Mucosa of rectum (tissue), 2 donors: ENCODE results near the gene WASF2.
A peak's percentile ranks its signal among the peaks of the same experiment; 100 is the strongest.

Experiments used
- H3K27ac ChIP-seq, 2 donors: one replicate each; pipeline ENCODE4 v1.7.0; 2013; ENCODE audit warnings: inconsistent platforms in 2 of 2, low read depth in 2 of 2, low read length in 2 of 2
- H3K27me3 ChIP-seq, 2 donors: one replicate each; pipeline ENCODE4 v1.7.0; 2013; ENCODE audit warnings: low read length in 2 of 2; ENCODE audit not compliant: control insufficient read depth in 2 of 2, insufficient read depth in 2 of 2
- H3K36me3 ChIP-seq, 2 donors: one replicate each; pipeline ENCODE4 v1.7.0; 2013; ENCODE audit warnings: low read length in 2 of 2; ENCODE audit not compliant: control insufficient read depth in 2 of 2, insufficient read depth in 2 of 2
- H3K4me1 ChIP-seq, 2 donors: one replicate each; pipeline ENCODE4 v1.7.0; 2013; ENCODE audit warnings: low read length in 2 of 2, mild to moderate bottlenecking in 1 of 2; ENCODE audit not compliant: control insufficient read depth in 2 of 2, insufficient read depth in 2 of 2
- H3K4me3 ChIP-seq, 2 donors: one replicate each; pipeline ENCODE4 v1.7.0; 2013; ENCODE audit warnings: low read length in 2 of 2
- H3K9ac ChIP-seq, 2 donors: one replicate each; pipeline ENCODE4 v1.7.0; 2013; ENCODE audit warnings: low read length in 2 of 2, low read depth in 1 of 2, mild to moderate bottlenecking in 1 of 2
- H3K9me3 ChIP-seq, 2 donors: one replicate each; pipeline ENCODE4 v1.7.0; 2013; ENCODE audit warnings: low read length in 2 of 2; ENCODE audit not compliant: control insufficient read depth in 2 of 2
- donor health status: healthy.
- donor health status: Normal muscosa, but diverticular disease.

Gene WASF2

DNA sequence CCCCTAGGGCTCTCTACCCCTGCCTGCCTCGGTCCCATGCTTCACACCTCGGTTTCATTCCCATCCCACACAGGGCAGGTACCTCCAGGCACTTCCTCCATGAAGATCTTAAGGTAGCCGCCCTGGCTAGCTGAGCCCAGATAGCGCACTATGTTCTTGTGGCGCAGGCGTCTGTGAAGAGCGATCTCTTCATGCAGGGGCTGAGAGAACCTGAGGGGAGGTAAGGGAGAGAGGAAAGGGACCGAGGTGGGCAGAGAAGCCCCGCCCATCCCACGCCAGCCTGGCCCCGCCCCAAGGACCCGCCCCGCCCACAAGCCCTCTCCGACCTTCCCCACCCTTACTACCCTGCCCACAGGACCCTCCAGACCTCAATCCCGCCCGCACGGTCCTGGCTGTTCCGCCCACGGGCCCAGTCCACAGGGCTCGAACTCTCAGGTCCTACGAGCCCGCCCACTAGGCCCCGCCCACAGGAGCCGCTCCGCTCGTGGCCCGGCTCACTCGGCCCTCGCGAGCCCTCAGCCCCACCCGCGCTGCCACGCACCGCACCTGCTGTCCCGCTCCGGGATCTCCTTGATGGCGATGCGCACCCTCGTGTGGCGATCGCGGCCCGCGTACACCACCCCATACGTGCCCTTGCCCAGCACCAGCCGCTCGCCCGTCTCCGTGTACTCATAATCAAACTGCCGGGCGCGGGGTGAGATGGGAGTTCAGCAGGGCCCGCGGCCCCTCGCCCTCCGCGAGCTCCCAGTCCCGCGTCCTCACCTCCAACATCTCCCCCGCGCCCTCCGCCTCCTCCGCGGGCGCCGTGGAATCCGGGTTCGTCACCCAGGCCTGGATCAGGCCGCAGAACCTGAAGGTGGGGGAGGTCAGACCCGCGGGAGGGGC is 129.6 kb downstream of the WASF2 start:
- Histone ChIP-seq H3K27ac (no peak overlapping the region), H3K9ac (no peak overlapping the region)

GRCh38 chr1:27359822-27360158 is 130.2 kb downstream of the WASF2 start:
- no peak overlapping the region for H3K9ac ChIP-seq
- H3K4me1 ChIP-seq, result peaks cover 17 to 21% of the 10 kb centered on the region in 2 donors
- no peaks in the 10 kb centered on the region for H3K9me3 ChIP-seq
- H3K4me3 ChIP-seq, result peak overlapping the region in 1 of 2 donors; percentile 61
- no peak overlapping the region for H3K27ac ChIP-seq
- H3K36me3 ChIP-seq, result peaks cover 18 to 30% of the 10 kb centered on the region in 2 donors
- H3K27me3 ChIP-seq, result no peaks in the 10 kb centered on the region

More for the DNA sequence above, 129.6 kb downstream of the WASF2 start:
- Histone ChIP-seq H3K27me3 (no peaks in the 10 kb centered on the region), H3K9me3 (no peaks in the 10 kb centered on the region), H3K4me3 (peak overlapping the region; percentile 36 to 61), H3K36me3 (peaks cover 15 to 25% of the 10 kb centered on the region in 2 donors), H3K4me1 (peaks cover 22 to 27% of the 10 kb centered on the region in 2 donors)

DNA sequence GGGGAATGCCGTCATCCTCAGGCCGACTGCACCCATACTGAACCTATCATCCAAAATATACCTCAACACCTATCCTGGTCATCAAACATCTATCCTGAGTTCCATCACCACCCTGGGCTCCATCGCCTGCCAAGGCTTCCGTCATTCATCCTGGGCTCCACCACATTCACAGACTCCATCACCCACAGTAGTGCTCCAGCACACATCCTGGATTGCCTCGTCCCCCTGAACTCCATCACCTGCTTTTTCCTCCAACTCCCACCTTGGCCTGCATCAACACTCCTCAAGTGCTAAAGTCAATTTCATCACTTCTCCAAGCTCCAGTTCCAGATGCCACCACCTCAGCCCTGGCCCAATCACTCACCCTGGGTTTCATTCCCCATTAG is 131.0 kb downstream of the WASF2 start:
- Histone ChIP-seq H3K4me3 (no peak overlapping the region), H3K27me3 (no peaks in the 10 kb centered on the region), H3K36me3 (peaks cover 18 to 30% of the 10 kb centered on the region in 2 donors), H3K9me3 (no peaks in the 10 kb centered on the region), H3K27ac (no peak overlapping the region), H3K9ac (no peak overlapping the region), H3K4me1 (peaks cover 13 to 18% of the 10 kb centered on the region in 2 donors)

DNA sequence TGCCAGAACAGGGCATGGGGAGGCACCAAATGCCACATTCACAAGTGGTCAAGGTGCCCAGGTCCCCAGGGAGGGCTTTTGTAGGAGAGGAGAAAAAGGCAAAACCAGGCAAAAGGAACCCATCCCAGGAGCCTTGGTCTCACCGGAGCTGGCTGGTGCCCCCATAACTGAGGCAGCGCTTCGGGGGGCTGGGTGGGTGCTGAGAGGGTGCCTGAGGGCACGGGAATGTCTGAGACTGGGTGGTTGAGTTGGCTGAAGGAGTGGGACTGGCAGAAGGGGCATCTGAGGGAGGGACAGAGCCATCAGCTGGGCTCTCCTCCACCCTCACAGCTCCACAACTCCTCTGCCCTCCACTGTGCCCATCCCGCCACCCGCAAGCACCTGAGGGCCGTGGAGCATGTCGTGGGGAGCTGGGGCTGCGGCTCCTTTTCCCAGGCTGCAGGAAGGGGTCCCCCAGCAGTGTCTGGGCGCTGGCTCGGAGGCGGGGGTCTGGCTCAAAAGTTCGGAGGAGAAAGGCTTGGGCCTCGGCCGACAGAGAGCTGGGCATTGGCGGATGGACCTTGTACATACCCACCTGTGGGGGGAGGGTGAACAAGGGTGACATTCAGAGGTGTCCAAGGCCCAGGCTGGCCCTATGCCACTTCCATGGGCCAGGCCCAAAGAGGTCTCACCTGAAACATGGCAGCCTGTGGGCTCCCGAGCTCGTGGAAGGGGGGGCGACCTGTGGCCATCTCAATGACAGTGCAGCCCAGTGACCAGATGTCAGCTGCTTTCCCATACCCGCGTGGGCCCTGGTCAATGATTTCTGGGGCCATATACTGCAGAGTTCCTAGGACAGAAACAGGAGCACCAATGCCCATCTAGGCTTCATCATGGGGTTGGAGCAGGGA is 131.7 kb downstream of the WASF2 start:
- Histone ChIP-seq H3K4me1 (peaks cover 13 to 18% of the 10 kb centered on the region in 2 donors), H3K27ac (no peak overlapping the region), H3K9me3 (no peaks in the 10 kb centered on the region), H3K9ac (no peak overlapping the region), H3K4me3 (no peak overlapping the region), H3K27me3 (no peaks in the 10 kb centered on the region), H3K36me3 (peaks cover 16 to 25% of the 10 kb centered on the region in 2 donors)

DNA sequence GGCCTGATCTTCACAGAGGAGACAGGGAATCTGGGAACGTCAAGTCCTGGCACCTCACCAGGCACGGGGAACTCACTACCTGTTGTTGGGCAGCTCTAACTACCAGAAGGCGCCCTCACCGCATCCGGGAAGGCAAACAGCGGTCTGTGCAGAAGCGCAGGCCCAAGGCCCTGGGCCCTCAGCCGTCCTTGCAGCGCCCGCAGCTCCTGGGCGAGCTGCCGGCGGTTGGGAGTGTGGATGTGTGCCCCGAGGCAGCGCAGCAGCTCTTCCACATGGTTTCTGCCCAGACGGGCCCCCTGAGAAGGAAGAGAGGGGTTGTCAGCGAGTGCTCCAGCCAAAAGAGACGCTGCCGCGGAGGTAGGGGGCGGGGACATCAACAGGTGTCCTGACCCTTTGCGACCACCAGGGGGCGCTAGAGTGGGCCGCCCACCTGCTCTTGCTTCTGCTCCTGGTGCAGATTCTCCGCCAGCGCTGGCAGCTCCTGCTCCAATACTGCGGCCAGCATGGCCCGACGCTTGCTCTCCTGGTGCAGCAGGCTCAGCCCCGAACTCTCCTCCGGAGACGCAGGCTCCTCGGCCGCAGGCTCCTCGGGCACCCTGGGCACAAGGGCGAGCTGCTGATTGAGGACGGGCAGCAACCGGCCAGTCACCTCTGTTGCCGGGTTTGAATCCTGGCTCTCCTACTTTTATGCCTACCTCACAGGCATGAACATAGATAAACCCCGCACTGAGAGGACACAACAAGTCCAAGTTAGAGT is 132.5 kb downstream of the WASF2 start:
- Histone ChIP-seq H3K9ac (peak overlapping the region; percentile 66 to 74), H3K4me1 (peaks cover 13 to 18% of the 10 kb centered on the region in 2 donors), H3K36me3 (peaks cover 12 to 21% of the 10 kb centered on the region in 2 donors), H3K27ac (peak overlapping the region; percentile 68 to 69), H3K27me3 (no peaks in the 10 kb centered on the region), H3K4me3 (peak overlapping the region; percentile 47 to 69), H3K9me3 (no peaks in the 10 kb centered on the region)

GRCh38 chr1:27356619-27357280 is 133.2 kb downstream of the WASF2 start:
- H3K9ac ChIP-seq, result peak overlapping the region; percentile 66 to 74
- H3K36me3 ChIP-seq, result peaks cover 12 to 21% of the 10 kb centered on the region in 2 donors
- H3K27ac ChIP-seq, result peak overlapping the region; percentile 68 to 69
- no peaks in the 10 kb centered on the region for H3K27me3 ChIP-seq
- H3K4me1 ChIP-seq, result peaks cover 13 to 18% of the 10 kb centered on the region in 2 donors
- H3K4me3 ChIP-seq, result peak overlapping the region; percentile 47 to 69
- no peaks in the 10 kb centered on the region for H3K9me3 ChIP-seq

- H3K27me3 ChIP-seq, result no peaks in the 10 kb centered on the region
- peaks cover 18 to 21% of the 10 kb centered on the region in 2 donors for H3K4me1 ChIP-seq
- no peak overlapping the region for H3K27ac ChIP-seq
- H3K36me3 ChIP-seq, result peaks cover 12 to 21% of the 10 kb centered on the region in 2 donors
- H3K9ac ChIP-seq, result no peak overlapping the region
- no peaks in the 10 kb centered on the region for H3K9me3 ChIP-seq
- peak overlapping the region in 1 of 2 donors; percentile 13 for H3K4me3 ChIP-seq
These were observed 133.7 kb downstream of the WASF2 start for GRCh38 chr1:27356277-27356618.

DNA sequence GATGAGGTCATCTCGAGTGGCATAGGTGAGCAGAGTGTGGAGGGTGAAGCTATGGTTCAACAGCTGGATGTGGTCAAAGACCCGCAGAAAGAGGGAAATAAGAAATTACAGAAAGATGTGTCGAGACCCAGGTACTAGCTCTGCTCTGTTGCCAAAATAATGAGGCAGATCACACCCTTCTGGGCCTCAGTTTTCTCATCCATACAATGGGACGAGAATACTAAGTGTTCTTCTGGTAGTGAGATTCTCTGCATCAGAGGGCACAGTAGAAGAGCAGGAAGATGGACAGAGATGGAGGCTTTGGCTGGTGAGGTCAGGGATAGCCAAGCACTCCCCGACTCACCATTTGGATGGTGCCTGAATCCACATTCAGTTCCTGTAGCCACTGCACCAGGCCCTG is 134.3 kb downstream of the WASF2 start:
- H3K9ac ChIP-seq, result no peak overlapping the region
- H3K9me3 ChIP-seq, result no peaks in the 10 kb centered on the region
- no peak overlapping the region for H3K27ac ChIP-seq
- peaks cover 24% of the 10 kb centered on the region in 2 donors for H3K4me1 ChIP-seq
- peaks cover 12 to 21% of the 10 kb centered on the region in 2 donors for H3K36me3 ChIP-seq
- no peaks in the 10 kb centered on the region for H3K27me3 ChIP-seq
- H3K4me3 ChIP-seq, result no peak overlapping the region
